ENCODE measurements around the gene AP1B1. TPM values are rescaled to one million over a fixed set of nuclear protein-coding genes. Genes with fewer than 3 reads are reported as not detected.

Gene AP1B1
- total and polyA plus RNA-seq, 2 experiments from 2014 or later = 46.6 to 50.1 TPM

GRCh38 chr22:29300807-29301601, 87.4 kb downstream of the AP1B1 start:
- 88% methylated on average over 10 of the region's 10 CpGs for WGBS (ENCODE audit: low lambda C conversion rate, missing lambda C conversion rate)
- Histone ChIP-seq H3K27ac (no peak overlapping the region), H4K20me1 (ENCODE audit: insufficient read depth, poor library complexity, severe bottlenecking) (peaks cover 16% of the 10 kb centered on the region), H3K79me2 (peaks cover 3% of the 10 kb centered on the region), H3K27me3 (no peaks in the 10 kb centered on the region), H3K9me2 (replicated peaks; ENCODE audit: insufficient read depth) (no peaks in the 10 kb centered on the region), H3K4me2 (no peak overlapping the region), H3K4me3 (no peak overlapping the region), H3K4me1 (ENCODE audit: insufficient read depth) (no peaks in the 10 kb centered on the region), H2AFZ (no peak overlapping the region), H3K36me3 (replicated peaks; ENCODE audit: insufficient read depth, low read depth) (peaks cover 15% of the 10 kb centered on the region), H3K9me3 (ENCODE audit: low read depth) (no peaks in the 10 kb centered on the region)
- TF ChIP-seq EZH2 (IDR thresholded peaks at IDR 0.05; ENCODE audit: borderline replicate concordance) (no peak), EZH2phosphoT487 (IDR thresholded peaks at IDR 0.05; ENCODE audit: low read depth, severe bottlenecking, unreplicated experiment) (no peak)
- DNase-seq (ENCODE audit: low spot score) = no peak

DNA sequence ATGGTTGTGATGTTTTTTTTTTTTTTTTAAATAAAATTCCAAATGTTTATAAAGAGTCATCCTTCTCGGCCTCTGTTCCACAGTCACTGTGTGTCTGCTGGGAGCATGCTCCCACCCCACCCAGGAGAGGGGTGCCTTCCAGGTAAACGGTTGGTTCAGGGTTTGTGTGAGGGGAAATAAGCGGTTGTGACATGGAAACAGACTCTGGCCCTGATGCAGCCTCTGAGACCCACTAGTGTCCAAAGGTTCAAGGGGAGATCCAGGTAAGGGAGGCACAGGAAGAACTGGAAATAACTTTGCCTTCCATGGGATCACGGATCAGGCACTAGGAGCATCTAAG, 87.9 kb downstream of the AP1B1 start:
- no peak overlapping the region for H3K4me2 ChIP-seq
- H3K27me3 ChIP-seq = no peaks in the 10 kb centered on the region
- TF ChIP-seq EZH2 (IDR thresholded peaks at IDR 0.05; ENCODE audit: borderline replicate concordance) (no peak), EZH2phosphoT487 (IDR thresholded peaks at IDR 0.05; ENCODE audit: low read depth, severe bottlenecking, unreplicated experiment) (no peak)
- TF ChIP-seq, protein P1, sequence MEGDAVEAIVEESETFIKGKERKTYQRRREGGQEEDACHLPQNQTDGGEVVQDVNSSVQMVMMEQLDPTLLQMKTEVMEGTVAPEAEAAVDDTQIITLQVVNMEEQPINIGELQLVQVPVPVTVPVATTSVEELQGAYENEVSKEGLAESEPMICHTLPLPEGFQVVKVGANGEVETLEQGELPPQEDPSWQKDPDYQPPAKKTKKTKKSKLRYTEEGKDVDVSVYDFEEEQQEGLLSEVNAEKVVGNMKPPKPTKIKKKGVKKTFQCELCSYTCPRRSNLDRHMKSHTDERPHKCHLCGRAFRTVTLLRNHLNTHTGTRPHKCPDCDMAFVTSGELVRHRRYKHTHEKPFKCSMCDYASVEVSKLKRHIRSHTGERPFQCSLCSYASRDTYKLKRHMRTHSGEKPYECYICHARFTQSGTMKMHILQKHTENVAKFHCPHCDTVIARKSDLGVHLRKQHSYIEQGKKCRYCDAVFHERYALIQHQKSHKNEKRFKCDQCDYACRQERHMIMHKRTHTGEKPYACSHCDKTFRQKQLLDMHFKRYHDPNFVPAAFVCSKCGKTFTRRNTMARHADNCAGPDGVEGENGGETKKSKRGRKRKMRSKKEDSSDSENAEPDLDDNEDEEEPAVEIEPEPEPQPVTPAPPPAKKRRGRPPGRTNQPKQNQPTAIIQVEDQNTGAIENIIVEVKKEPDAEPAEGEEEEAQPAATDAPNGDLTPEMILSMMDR (IDR thresholded peaks at IDR 0.05; ENCODE audit: poor library complexity) = no peak
- H3K9me3 ChIP-seq (ENCODE audit: low read depth) = no peaks in the 10 kb centered on the region
- peaks cover 21% of the 10 kb centered on the region for H4K20me1 ChIP-seq (ENCODE audit: insufficient read depth, poor library complexity, severe bottlenecking)
- H3K4me1 ChIP-seq (ENCODE audit: insufficient read depth) = no peaks in the 10 kb centered on the region
- WGBS (ENCODE audit: low lambda C conversion rate, missing lambda C conversion rate) = 79% methylated on average over 4 of the region's 4 CpGs
- no peaks in the 10 kb centered on the region for H3K9me2 ChIP-seq (replicated peaks; ENCODE audit: insufficient read depth)
- DNase-seq (ENCODE audit: low spot score) = no peak
- no peak overlapping the region for H2AFZ ChIP-seq
- H3K27ac ChIP-seq = no peak overlapping the region
- H3K79me2 ChIP-seq = peaks cover 3% of the 10 kb centered on the region
- peaks cover 16% of the 10 kb centered on the region for H3K36me3 ChIP-seq (replicated peaks; ENCODE audit: insufficient read depth, low read depth)
- H3K4me3 ChIP-seq = no peak overlapping the region

GRCh38 chr22:29299136-29299900, 89.1 kb downstream of the AP1B1 start:
- H3K4me2 ChIP-seq = no peak overlapping the region
- peaks cover 19% of the 10 kb centered on the region for H3K36me3 ChIP-seq (replicated peaks; ENCODE audit: insufficient read depth, low read depth)
- WGBS (ENCODE audit: low lambda C conversion rate, missing lambda C conversion rate) = 97% methylated on average over 19 of the region's 19 CpGs
- H3K4me1 ChIP-seq (ENCODE audit: insufficient read depth) = no peaks in the 10 kb centered on the region
- TF ChIP-seq EZH2phosphoT487 (IDR thresholded peaks at IDR 0.05; ENCODE audit: low read depth, severe bottlenecking, unreplicated experiment) (no peak), EZH2 (IDR thresholded peaks at IDR 0.05; ENCODE audit: borderline replicate concordance) (no peak)
- TF ChIP-seq, protein P1 (IDR thresholded peaks at IDR 0.05; ENCODE audit: poor library complexity) = no peak
- H2AFZ ChIP-seq = no peak overlapping the region
- no peak for DNase-seq (ENCODE audit: low spot score)
- no peak overlapping the region for H3K4me3 ChIP-seq
- H3K79me2 ChIP-seq = peaks cover 9% of the 10 kb centered on the region
- H3K27me3 ChIP-seq = no peaks in the 10 kb centered on the region
- H3K27ac ChIP-seq = no peak overlapping the region
- no peaks in the 10 kb centered on the region for H3K9me3 ChIP-seq (ENCODE audit: low read depth)
- H4K20me1 ChIP-seq (ENCODE audit: insufficient read depth, poor library complexity, severe bottlenecking) = peaks cover 24% of the 10 kb centered on the region
- no peaks in the 10 kb centered on the region for H3K9me2 ChIP-seq (replicated peaks; ENCODE audit: insufficient read depth)

DNA sequence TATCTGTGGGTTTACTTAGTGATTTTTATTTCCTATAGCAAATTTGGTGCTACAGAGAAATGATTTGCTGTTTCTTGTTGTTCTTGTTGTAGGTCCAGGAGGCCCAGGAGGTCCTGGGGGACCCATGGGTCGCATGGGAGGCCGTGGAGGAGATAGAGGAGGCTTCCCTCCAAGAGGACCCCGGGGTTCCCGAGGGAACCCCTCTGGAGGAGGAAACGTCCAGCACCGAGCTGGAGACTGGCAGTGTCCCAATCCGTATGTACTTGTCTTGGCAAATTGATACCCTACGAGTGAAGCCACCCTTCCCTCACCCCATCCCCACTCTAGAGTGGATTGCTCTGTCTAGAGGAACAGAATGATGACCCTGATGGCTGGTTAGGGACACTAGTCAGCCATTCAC, 89.7 kb downstream of the AP1B1 start:
- Histone ChIP-seq H2AFZ (no peak overlapping the region), H3K4me1 (ENCODE audit: insufficient read depth) (no peaks in the 10 kb centered on the region), H3K27ac (no peak overlapping the region), H3K4me2 (no peak overlapping the region), H3K9me3 (ENCODE audit: low read depth) (no peaks in the 10 kb centered on the region), H3K9me2 (replicated peaks; ENCODE audit: insufficient read depth) (no peaks in the 10 kb centered on the region), H3K79me2 (peaks cover 13% of the 10 kb centered on the region), H3K36me3 (replicated peaks; ENCODE audit: insufficient read depth, low read depth) (peaks cover 24% of the 10 kb centered on the region), H4K20me1 (ENCODE audit: insufficient read depth, poor library complexity, severe bottlenecking) (peaks cover 31% of the 10 kb centered on the region), H3K4me3 (no peak overlapping the region), H3K27me3 (no peaks in the 10 kb centered on the region)
- 94% methylated on average over 8 of the region's 8 CpGs for WGBS (ENCODE audit: low lambda C conversion rate, missing lambda C conversion rate)
- TF ChIP-seq EZH2phosphoT487 (IDR thresholded peaks at IDR 0.05; ENCODE audit: low read depth, severe bottlenecking, unreplicated experiment) = no peak
- TF ChIP-seq EZH2 (IDR thresholded peaks at IDR 0.05; ENCODE audit: borderline replicate concordance) = no peak
- TF ChIP-seq, protein P1 (IDR thresholded peaks at IDR 0.05; ENCODE audit: poor library complexity) = no peak
- DNase-seq (ENCODE audit: low spot score) = no peak
